Stimulated activated CD8-positive, alpha-beta memory T cell treated with anti-CD3 and anti-CD28 coated beads, Interleukin-7, amount 100 ng/mL, for 4 hours (primary cell): ENCODE results near the gene PYY.
"Not testable (repeated sequence)": the region's sequence is repeated elsewhere in the genome, so short reads cannot be mapped to it uniquely, and the experiment has no call there.

Experiments used
- DNase-seq, 2 donors: peaks; one replicate each; pipeline ENCODE4 v3.0.0-alpha.2; 2020; ENCODE audit warnings: low read depth in 2 of 2

The PYY gene

GRCh38 chr17:43978078-43978477 is 24.3 kb upstream of the PYY start:
- DNase-seq = no peak

- no peak for DNase-seq
Observed at GRCh38 chr17:43976963-43977837, 23.5 kb upstream of the PYY start.

- DNase-seq = no peak
Observed at GRCh38 chr17:43975898-43976297, 22.2 kb upstream of the PYY start.

GRCh38 chr17:43974382-43975266 is 20.9 kb upstream of the PYY start:
- DNase-seq = no peak

GRCh38 chr17:43972444-43973212 is 18.9 kb upstream of the PYY start:
- not testable (repeated sequence) for DNase-seq

- not testable (repeated sequence) for DNase-seq
Observed at GRCh38 chr17:43971436-43971835, 17.7 kb upstream of the PYY start.

GRCh38 chr17:43970366-43970765 is 16.6 kb upstream of the PYY start:
- no peak for DNase-seq

GRCh38 chr17:43967251-43967875 is 13.6 kb upstream of the PYY start:
- no peak for DNase-seq

- DNase-seq = no peak
Observed at GRCh38 chr17:43966276-43966675, 12.5 kb upstream of the PYY start.

GRCh38 chr17:43962479-43962878 is 8.7 kb upstream of the PYY start:
- DNase-seq = no peak

- DNase-seq = no peak
Observed at GRCh38 chr17:43961954-43962353, 8.2 kb upstream of the PYY start.

GRCh38 chr17:43961292-43961691 is 7.6 kb upstream of the PYY start:
- not testable (repeated sequence) for DNase-seq

- DNase-seq = no peak
Observed at GRCh38 chr17:43958748-43959352, 5.1 kb upstream of the PYY start.

- no peak for DNase-seq
Observed at GRCh38 chr17:43956222-43956621, 2.5 kb upstream of the PYY start.

GRCh38 chr17:43952724-43953666 is 745 bp downstream of the PYY start:
- no peak for DNase-seq

- DNase-seq = no peak
Observed at GRCh38 chr17:43952351-43952723, 1.4 kb downstream of the PYY start.

- no peak for DNase-seq
Observed at GRCh38 chr17:43951750-43952149, 2.0 kb downstream of the PYY start.

- DNase-seq = no peak
Observed at GRCh38 chr17:43950554-43950953, 3.2 kb downstream of the PYY start.

GRCh38 chr17:43949781-43950180 is 4.0 kb downstream of the PYY start:
- DNase-seq = no peak

- DNase-seq = no peak
Observed at GRCh38 chr17:43946781-43947180, 7.0 kb downstream of the PYY start.
